SIG-M5 treated with dmso at 0.1 percent for 504 hours (cell line): ENCODE measurements around the gene MAPKAPK3.
A peak's percentile ranks its signal among the peaks of the same experiment; 100 is the strongest.

Experiments used
- DNase-seq: peaks from one replicate; lab custom pipeline; 2025; ENCODE audit not compliant: unreplicated experiment; lab: John Stamatoyannopoulos, UW

Gene MAPKAPK3

GRCh38 chr3:50587373-50587772 lies 29.6 kb upstream of the MAPKAPK3 start:
- DNase-seq, result no peak

DNA sequence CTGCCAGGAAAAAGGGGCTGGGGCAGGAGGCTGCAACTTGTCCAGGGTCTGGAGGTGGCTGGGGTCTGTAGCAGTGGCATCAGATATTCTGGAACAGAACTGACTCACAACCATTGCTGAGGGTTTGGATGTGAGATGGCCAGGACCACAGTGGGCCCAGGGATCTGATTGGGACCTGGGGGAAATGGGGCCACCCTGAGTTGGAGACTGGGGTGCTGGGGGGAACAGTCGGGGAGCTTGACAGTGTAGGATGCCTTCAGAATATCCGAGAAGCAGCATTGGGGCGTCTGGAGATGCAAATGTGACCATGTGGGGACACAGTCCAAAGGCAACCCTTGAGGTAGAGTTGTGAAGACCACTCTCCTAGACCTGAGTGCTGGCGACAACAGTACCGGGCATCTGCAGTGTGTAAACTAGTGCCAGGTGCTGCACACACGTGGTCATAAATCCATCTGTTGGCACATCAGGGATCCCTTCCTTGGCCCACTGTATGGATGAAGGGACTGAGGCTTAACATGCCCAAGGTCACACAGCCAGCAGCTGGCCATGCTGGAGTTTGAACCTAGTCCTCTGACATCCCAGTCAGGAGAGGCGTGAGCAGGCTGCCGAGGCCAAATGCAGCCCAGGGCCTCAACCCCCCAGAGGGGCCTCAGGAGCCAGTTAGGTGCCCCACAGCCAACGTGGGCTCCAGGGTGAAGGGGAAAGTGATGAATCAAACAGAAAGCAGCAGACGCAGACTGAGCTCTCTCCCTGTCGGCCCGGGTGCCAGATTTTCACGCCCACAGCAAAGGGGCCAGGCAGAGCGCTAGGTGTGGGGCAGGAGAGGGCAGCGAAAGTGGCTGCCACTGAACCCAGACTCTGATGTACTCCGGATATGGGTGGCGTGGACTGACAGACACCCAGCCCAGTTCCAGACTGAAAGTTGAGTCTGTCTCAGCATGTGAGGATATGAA lies 28.9 kb upstream of the MAPKAPK3 start:
- no peak for DNase-seq

- DNase-seq, result no peak
These were observed 28.1 kb upstream of the MAPKAPK3 start for GRCh38 chr3:50588759-50589433.

GRCh38 chr3:50591196-50591741 lies 25.7 kb upstream of the MAPKAPK3 start:
- no peak for DNase-seq

DNA sequence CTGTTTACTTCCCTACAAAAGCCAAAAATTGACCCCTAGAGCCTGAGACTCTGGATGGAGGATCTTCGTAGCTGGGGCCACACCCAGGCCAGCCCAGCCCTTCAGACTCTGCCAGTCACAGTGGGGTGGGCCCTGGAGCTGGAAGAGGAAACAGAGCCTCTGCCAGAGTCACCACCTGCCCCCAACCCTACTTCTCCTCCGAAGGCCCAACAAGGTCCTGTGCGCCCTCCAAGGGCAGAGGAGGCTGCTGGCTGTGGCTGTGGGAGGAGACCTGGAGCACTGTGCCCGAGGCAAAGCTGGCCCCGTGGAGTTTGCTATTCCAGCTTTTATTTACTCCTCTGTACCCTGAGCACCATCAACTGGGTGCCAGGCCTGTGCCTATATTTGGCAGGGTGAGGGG lies 24.4 kb upstream of the MAPKAPK3 start:
- peak; percentile 79 for DNase-seq

DNA sequence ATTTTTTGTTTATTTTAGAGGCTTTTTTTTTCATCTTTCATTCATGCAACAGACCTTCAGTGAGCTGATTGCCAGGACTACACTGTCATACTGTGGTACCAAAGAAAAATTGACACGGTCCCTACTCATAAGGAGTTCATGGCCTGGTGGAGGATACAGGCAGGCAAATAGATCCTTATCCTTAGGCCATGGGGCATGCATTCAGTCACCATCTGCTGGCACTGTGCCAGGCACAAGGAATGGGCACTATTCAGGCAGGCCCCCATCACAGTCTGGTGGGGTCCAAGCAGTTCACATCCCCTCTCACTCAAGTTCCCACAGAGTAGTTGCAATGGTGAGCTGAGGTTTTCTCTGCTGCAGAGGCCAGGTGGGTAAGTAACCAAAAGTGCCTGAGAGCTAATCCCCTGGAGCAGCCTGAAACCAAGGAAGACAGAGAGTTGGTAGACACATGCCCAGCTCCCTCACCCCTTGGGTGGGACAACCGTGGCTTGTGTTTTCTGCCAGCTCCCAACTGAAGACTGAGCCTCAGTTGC lies 22.6 kb upstream of the MAPKAPK3 start:
- DNase-seq, result no peak

GRCh38 chr3:50599115-50599715 lies 17.7 kb upstream of the MAPKAPK3 start:
- DNase-seq, result no peak

DNA sequence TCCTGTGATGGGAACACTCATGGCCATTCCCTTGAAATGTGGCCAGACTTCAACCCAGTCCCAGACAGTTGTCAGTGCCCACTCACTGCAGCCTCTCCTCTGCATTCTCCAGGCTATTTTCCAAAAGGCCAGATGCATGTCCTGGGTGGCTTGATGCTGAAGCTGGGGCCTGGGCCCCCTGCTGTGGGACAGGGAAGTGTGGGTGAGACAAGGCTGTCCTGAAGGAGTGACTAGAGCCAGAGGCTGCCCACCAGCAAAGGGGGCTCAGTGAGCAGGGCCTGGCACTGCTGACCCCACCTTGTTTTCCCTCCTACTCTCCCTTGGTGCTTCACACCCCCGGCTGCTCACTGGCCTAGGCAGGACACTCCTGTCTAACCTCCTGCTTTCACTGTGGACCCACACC lies 17.2 kb upstream of the MAPKAPK3 start:
- DNase-seq, result no peak

GRCh38 chr3:50600141-50600753 lies 16.7 kb upstream of the MAPKAPK3 start:
- no peak for DNase-seq

- DNase-seq, result peak; percentile 95
These were observed 15.9 kb upstream of the MAPKAPK3 start for GRCh38 chr3:50600841-50601591.

DNA sequence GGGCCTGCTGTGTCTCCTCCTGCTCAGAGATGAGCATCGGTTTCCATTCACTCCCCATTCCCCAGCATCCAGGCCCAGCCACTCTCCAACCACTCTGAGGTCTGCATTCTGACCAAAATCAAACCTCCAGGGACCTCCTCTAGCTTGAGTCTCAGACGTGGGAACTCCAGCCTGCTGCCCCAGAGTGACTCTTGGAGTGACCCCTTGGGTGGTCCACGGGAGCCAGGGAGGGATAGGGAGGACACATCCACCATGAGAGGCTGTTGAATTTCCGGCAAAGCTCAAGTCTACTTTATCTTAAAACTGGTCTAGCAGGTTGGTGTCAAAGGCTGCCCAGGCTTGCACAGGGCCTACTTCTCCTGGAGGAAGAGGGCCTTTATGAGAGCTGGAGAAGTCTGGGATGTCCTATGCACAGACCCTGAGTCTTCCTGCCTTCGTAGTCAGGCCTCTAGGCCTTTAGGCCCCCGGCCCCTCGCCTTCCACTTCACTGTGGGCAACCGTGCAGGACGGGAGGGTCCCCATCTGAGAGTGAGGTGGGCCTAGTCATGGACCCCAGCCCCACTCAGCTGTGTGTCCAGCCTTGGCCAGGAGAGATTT lies 14.3 kb upstream of the MAPKAPK3 start:
- DNase-seq, result no peak

- no peak for DNase-seq
These were observed 13.5 kb upstream of the MAPKAPK3 start for GRCh38 chr3:50603261-50604109.

GRCh38 chr3:50604110-50604621 lies 12.8 kb upstream of the MAPKAPK3 start:
- DNase-seq, result no peak

DNA sequence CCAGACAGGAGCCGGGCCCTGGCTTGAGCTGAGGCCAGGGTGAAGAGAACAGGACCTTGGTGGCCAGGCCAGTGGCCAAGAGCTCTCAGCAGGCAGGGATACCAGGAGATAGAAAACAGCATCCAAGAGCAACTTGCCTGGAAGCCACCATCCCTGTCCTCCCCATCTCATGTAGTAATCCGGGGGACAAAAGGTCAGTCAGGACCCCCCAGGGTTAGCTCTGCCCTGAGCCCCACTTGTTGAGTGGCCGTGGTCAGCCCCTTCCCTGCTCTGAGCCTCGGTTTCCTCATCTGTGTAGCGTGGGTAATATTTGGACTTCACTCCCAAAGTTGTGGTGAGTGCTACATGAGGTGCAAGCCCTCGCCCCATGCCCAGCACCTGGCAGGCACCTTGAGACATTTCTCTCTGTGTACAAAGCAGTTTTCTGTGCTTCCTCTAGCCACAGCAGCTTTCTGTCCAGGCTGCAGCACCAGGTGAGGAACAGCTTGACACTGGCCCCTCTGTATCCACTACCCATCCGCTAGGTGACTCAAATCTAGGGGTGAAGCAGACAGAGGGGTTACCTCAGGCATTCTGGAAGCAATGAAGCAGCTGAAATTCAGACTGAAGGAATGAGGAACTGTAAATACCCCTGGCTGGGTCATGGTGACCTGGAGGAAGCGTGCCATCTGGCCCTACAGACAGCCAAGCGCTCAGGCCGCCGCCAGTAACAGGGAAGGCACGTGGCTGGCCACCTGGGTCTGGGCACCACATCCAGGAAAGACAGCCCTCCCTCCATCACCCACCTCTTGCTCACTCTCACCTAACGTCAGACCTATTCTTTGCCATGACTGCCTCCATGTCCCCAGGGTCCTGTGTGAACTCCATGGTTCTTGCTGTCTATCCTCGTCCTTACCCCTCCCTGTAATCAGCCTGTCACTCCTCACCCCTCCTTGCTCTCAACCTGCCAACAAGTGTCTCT lies 12.0 kb upstream of the MAPKAPK3 start:
- no peak for DNase-seq

DNA sequence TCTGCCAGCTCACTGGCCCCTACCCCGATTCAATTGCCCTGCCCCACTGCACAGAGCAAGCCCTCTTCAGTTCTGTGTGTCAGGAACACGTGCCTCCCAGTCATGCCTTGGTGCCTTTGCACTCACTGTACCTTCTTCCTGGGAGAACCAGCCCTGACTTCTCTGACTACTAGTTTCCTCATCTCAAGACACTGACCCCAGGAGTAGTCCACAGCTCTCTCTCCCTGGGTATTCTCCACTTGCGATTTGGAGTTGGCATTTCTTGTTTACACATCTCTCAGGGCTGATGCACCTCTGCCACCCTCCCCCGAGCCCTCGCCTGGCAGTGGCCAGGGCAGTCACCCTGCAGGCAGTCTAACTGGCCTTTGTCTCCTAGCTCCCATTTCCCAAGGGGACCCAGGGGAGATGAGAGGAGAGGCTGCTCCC lies 11.0 kb upstream of the MAPKAPK3 start:
- no peak for DNase-seq

DNA sequence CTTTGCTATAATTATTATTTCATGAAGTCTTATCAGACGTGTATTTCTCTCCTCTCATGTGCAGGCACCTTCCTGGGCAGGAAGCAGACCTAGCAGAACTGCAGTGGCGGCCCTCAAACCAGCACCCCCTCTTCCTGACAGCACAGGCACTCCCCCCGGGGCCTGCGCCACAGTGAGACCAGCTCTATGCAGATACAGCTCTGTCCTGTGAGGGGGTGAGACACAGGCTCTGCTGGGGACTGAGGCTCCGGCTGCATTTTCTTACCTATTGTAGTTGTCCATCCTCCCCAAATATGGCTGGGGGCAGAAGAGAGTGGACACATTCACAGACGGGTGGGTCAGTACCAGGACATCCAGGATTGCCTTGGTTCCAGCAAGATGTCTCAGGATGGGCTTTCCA lies 10.4 kb upstream of the MAPKAPK3 start:
- DNase-seq, result no peak

- no peak for DNase-seq
These were observed 9.5 kb upstream of the MAPKAPK3 start for GRCh38 chr3:50607271-50608091.
